ENCODE data around the gene RGPD8.
A peak's percentile ranks its signal among the peaks of the same experiment; 100 is the strongest.
"Not testable (repeated sequence)": the region's sequence is repeated elsewhere in the genome, so short reads cannot be mapped to it uniquely, and the experiment has no call there.

Gene RGPD8

GRCh38 chr2:112433480-112433879, at the start of gene RGPD8:
TSS of gene RGPD8 (minus strand) at chr2:112433645. CDS start at chr2:112433453, 192 bp downstream.
- ChIA-PET CTCF (interaction anchor here (0.6 to 0.7 kb wide), 4 partner anchors 174 to 561 kb away, joined by 3 to 6 read pairs (median 4); no protein-coding TSS in a partner anchor), POLR2A (ENCODE audit: low non-redundant PET) (interaction anchor here (0.7 kb wide), 1 partner anchor 170 kb away, joined by 3 read pairs; no protein-coding TSS in a partner anchor)
- TF ChIP-seq CTCF (conservative IDR thresholded peaks at IDR 0.05; ENCODE audit: low read depth), result peak; percentile 65
- not testable (repeated sequence) for DNase-seq (ENCODE audit: low spot score); H3K27ac ChIP-seq

DNA sequence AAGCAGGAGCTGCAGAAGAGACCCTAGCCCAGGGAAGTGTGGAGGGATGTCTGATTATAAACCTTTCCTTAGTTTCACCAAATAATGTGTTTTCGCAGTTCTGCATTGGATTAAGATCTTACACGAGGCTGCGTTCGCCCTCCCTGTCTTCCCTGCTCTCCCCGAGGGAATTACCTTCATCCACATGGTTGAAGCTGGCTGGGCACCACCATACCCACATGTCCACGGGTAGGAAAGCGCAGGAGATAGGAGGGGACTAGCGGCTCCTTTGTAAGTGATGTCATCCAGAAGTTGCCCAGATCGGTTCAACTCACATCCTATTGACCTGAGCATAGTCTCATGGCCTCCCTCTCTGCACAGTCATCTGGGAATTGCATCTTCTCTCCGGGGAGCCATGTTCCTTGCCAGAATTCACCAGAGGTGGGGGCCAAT, 49.6 kb upstream of the RGPD8 start:
- H3K27ac ChIP-seq, result peak overlapping the region; percentile 94
- DNase-seq (ENCODE audit: low spot score), result peak; percentile 55
- CTCF ChIA-PET, result interaction anchor here (0.6 kb wide), 1 partner anchor 363 kb away, joined by 4 read pairs; no protein-coding TSS in a partner anchor
- no peak for TF ChIP-seq CTCF (conservative IDR thresholded peaks at IDR 0.05; ENCODE audit: low read depth)
- POLR2A ChIA-PET (ENCODE audit: low non-redundant PET), result no interaction called here

GRCh38 chr2:112482309-112483041, 49.0 kb upstream of the RGPD8 start:
- ChIA-PET POLR2A (ENCODE audit: low non-redundant PET) (no interaction called here), CTCF (interaction anchor here (0.6 kb wide), 1 partner anchor 364 kb away, joined by 4 read pairs; no protein-coding TSS in a partner anchor)
- DNase-seq (ENCODE audit: low spot score), result peak; percentile 70

GRCh38 chr2:112481528-112482233, 48.2 kb upstream of the RGPD8 start, which contains the start of gene TTL:
TSS of gene TTL (plus strand) at chr2:112482156. CDS start at chr2:112482345, 189 bp downstream.
- peak within 1 kb of the TSS; percentile 94 for H3K27ac ChIP-seq
- ChIA-PET POLR2A (ENCODE audit: low non-redundant PET) (no interaction called here), CTCF (interaction anchor here (0.6 to 2.6 kb wide), 8 partner anchors 11 to 238 kb away, joined by 3 to 12 read pairs (median 4); no protein-coding TSS in a partner anchor)
- DNase-seq (ENCODE audit: low spot score), result peak; percentile 77
- TF ChIP-seq CTCF (conservative IDR thresholded peaks at IDR 0.05; ENCODE audit: low read depth), result no peak

More at GRCh38 chr2:112482309-112483041, 49.0 kb upstream of the RGPD8 start:
- no peak for TF ChIP-seq CTCF (conservative IDR thresholded peaks at IDR 0.05; ENCODE audit: low read depth)
- peak overlapping the region; percentile 94 for H3K27ac ChIP-seq

DNA sequence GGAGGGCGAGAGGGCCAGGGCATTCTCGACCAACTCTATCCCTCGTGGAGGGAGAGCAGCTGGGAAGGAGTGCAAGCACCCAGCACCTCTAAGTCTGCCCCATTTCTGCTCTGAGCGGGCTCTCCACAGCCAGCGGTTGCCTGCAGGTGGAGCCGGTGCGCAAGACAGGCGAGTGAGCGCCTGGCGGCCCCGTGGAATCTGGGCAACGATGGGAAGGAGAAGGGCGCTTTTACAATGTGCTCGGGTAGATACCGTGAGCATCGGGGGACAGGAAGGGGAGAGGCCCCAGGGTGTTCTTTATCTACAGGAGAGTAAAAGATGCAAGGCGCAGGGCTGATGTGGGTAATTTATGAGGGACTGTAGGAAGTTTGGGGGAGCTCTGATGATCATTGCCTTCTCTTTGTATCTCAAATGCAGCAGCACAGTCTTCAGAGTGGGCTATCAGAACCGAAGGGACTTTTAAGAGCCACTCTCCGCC, 47.6 kb upstream of the RGPD8 start:
- H3K27ac ChIP-seq, result peak overlapping the region; percentile 94
- CTCF ChIA-PET, result interaction anchor here (0.5 to 2.6 kb wide), 12 partner anchors 12 to 496 kb away, joined by 3 to 12 read pairs (median 3); no protein-coding TSS in a partner anchor
- peak; percentile 92 for TF ChIP-seq CTCF (conservative IDR thresholded peaks at IDR 0.05; ENCODE audit: low read depth)
- DNase-seq (ENCODE audit: low spot score), result peak; percentile 89
- POLR2A ChIA-PET (ENCODE audit: low non-redundant PET), result no interaction called here

GRCh38 chr2:112480530-112481049, 47.1 kb upstream of the RGPD8 start:
- no peak for TF ChIP-seq CTCF (conservative IDR thresholded peaks at IDR 0.05; ENCODE audit: low read depth)
- H3K27ac ChIP-seq, result peak overlapping the region; percentile 94
- ChIA-PET POLR2A (ENCODE audit: low non-redundant PET) (interaction anchor here (0.6 kb wide), 1 partner anchor 9 kb away, joined by 3 read pairs; no protein-coding TSS in a partner anchor), CTCF (interaction anchor here (0.5 to 2.6 kb wide), 10 partner anchors 12 to 496 kb away, joined by 3 to 12 read pairs (median 4); no protein-coding TSS in a partner anchor)
- DNase-seq (ENCODE audit: low spot score), result no peak
